H1 (cell line): ENCODE results near the gene MBTPS1. TPM values are rescaled to one million over a fixed set of nuclear protein-coding genes. Genes with fewer than 3 reads are reported as not detected.
A peak's percentile ranks its signal among the peaks of the same experiment; 100 is the strongest.

Experiments
- CTCF ChIA-PET: fragments of 300-600 bp; sonication (Branson Sonifier 250); formaldehyde crosslinking; loops from one replicate; lab custom pipeline; 2021; ENCODE audit not compliant: partially characterized antibody; lab: Charles Lee
- POLR2A ChIA-PET: fragments of 300-600 bp; sonication (Branson Sonifier 250); formaldehyde crosslinking; loops from one replicate; lab custom pipeline; 2021; ENCODE audit warnings: inconsistent platforms; ENCODE audit not compliant: partially characterized antibody; lab: Charles Lee
- DNase-seq, 2 experiments: peaks; one replicate each; pipeline versions ENCODE4 v3.0.0 to v3.0.0-alpha.2; 2010 to 2022; ENCODE audit warnings: low spot score in 2 of 2, low read depth in 1 of 2, mixed read lengths in 1 of 2
- FAIRE-seq: peaks from 2 replicates; lab custom pipeline; 2011; peaks lifted over from hg19 to GRCh38; lab: Jason Lieb, UNC
- H2AFZ ChIP-seq: 2 replicates; pipeline ENCODE4 v1.8.1; 2012; ENCODE audit warnings: low read length, inconsistent platforms
- H2AK5ac ChIP-seq: 2 replicates; pipeline ENCODE4 v1.6.1; 2013; ENCODE audit warnings: low read depth, low read length
- H2BK120ac ChIP-seq: replicated peaks from 2 replicates; pipeline ENCODE3; 2013; ENCODE audit warnings: low read depth, low read length, inconsistent platforms
- H2BK12ac ChIP-seq: 2 replicates; pipeline ENCODE4 v1.6.1; 2013; ENCODE audit warnings: low read depth, low read length
- H2BK15ac ChIP-seq: 2 replicates; pipeline ENCODE4 v1.6.1; 2013; ENCODE audit warnings: low read length
- H2BK20ac ChIP-seq: 2 replicates; pipeline ENCODE4 v1.6.1; 2013; ENCODE audit warnings: low read length
- H2BK5ac ChIP-seq: 2 replicates; pipeline ENCODE4 v1.6.1; 2013; ENCODE audit warnings: low read depth, low read length
- H3K14ac ChIP-seq: 2 replicates; pipeline ENCODE4 v1.6.1; 2013; ENCODE audit warnings: inconsistent platforms; ENCODE audit not compliant: insufficient read length
- H3K18ac ChIP-seq: 2 replicates; pipeline ENCODE4 v1.6.1; 2013; ENCODE audit warnings: low read length; ENCODE audit errors: extremely low read depth
- H3K23ac ChIP-seq: 2 replicates; pipeline ENCODE4 v1.6.1; 2013; ENCODE audit warnings: inconsistent platforms; ENCODE audit not compliant: insufficient read length
- H3K23me2 ChIP-seq: 2 replicates; pipeline ENCODE4 v1.6.1; 2013; ENCODE audit warnings: low read depth, low read length
- H3K27ac ChIP-seq: 2 replicates; pipeline ENCODE4 v1.6.1; 2011; ENCODE audit warnings: low read depth, low read length, inconsistent platforms
- H3K27me3 ChIP-seq, 4 experiments: replicated peaks in 1 of 4; 1 replicate in 1 of 4; 2 replicates in 3 of 4; pipeline versions ENCODE4 v1.6.1 to v1.8.1; 2011 to 2013; ENCODE audit warnings: low read length in 3 of 4, mild to moderate bottlenecking in 3 of 4, inconsistent platforms in 2 of 4, mixed read lengths in 2 of 4, moderate library complexity in 1 of 4; ENCODE audit not compliant: control insufficient read depth in 3 of 4, insufficient read depth in 3 of 4; ENCODE audit errors: extremely low read depth in 1 of 4
- H3K36me3 ChIP-seq, 4 experiments: 2 replicates each; pipeline versions ENCODE4 v1.6.1 to v1.8.1; 2011 to 2013; ENCODE audit warnings: mild to moderate bottlenecking in 4 of 4, low read length in 3 of 4, moderate library complexity in 2 of 4, control low read depth in 1 of 4, inconsistent platforms in 1 of 4; ENCODE audit not compliant: insufficient read depth in 4 of 4, control insufficient read depth in 2 of 4
- H3K4ac ChIP-seq: replicated peaks from 2 replicates; pipeline ENCODE3; 2013; ENCODE audit warnings: low read length, low read depth, mixed read lengths, inconsistent platforms; ENCODE audit not compliant: insufficient read length
- H3K4me1 ChIP-seq, 4 experiments: replicated peaks in 1 of 4; 1 replicate in 1 of 4; 2 replicates in 3 of 4; pipeline versions ENCODE4 v1.6.1 to v1.8.1; 2011 to 2013; ENCODE audit warnings: low read length in 3 of 4, inconsistent platforms in 2 of 4, mixed read lengths in 1 of 4; ENCODE audit not compliant: insufficient read depth in 4 of 4, control insufficient read depth in 3 of 4
- H3K4me2 ChIP-seq, 2 experiments: 2 replicates each; pipeline versions ENCODE4 v1.6.1 to v1.8.1; 2011 to 2013; ENCODE audit warnings: low read depth in 2 of 2, low read length in 2 of 2, control low read depth in 1 of 2, inconsistent platforms in 1 of 2, mild to moderate bottlenecking in 1 of 2; ENCODE audit not compliant: insufficient read depth in 1 of 2
- H3K4me3 ChIP-seq, 4 experiments: fragments of 200-600, 300-600 bp in 1 of 4; sonication (generic), shearing (Covaris generic), sonication (Bioruptor Twin) in 1 of 4; 2 replicates each; pipeline versions ENCODE4 v1.5.1 to v1.8.1; 2011 to 2016; ENCODE audit warnings: low read length in 4 of 4, low read depth in 3 of 4, control low read depth in 2 of 4, inconsistent platforms in 2 of 4, mild to moderate bottlenecking in 2 of 4, mixed read lengths in 1 of 4, moderate library complexity in 1 of 4; ENCODE audit not compliant: insufficient read depth in 2 of 4; ENCODE audit errors: extremely low read depth in 1 of 4
- H3K56ac ChIP-seq: replicated peaks from 2 replicates; pipeline ENCODE3; 2013; ENCODE audit warnings: low read depth, mild to moderate bottlenecking, mixed read lengths, low read length, inconsistent platforms; ENCODE audit not compliant: insufficient read length
- H3K79me1 ChIP-seq: 2 replicates; pipeline ENCODE4 v1.6.1; 2013; ENCODE audit warnings: low read depth, low read length, control low read depth
- H3K79me2 ChIP-seq, 2 experiments: 2 replicates each; pipeline versions ENCODE4 v1.6.1 to v1.8.1; 2012 to 2013; ENCODE audit warnings: low read length in 2 of 2, mild to moderate bottlenecking in 2 of 2, inconsistent platforms in 1 of 2; ENCODE audit not compliant: insufficient read depth in 2 of 2, control insufficient read depth in 1 of 2
- H3K9ac ChIP-seq, 4 experiments: replicated peaks in 1 of 4; 1 replicate in 1 of 4; 2 replicates in 3 of 4; pipeline versions ENCODE4 v1.6.1 to v1.8.1; 2011 to 2013; ENCODE audit warnings: low read depth in 3 of 4, low read length in 3 of 4, control low read depth in 2 of 4, mild to moderate bottlenecking in 2 of 4, moderate library complexity in 2 of 4, inconsistent platforms in 1 of 4; ENCODE audit errors: extremely low read depth in 1 of 4
- H3K9me3 ChIP-seq, 2 experiments: 2 replicates each; pipeline versions ENCODE4 v1.6.1 to v1.8.1; 2012 to 2013; ENCODE audit warnings: mild to moderate bottlenecking in 2 of 2, moderate library complexity in 2 of 2, control low read depth in 1 of 2, inconsistent platforms in 1 of 2, low read depth in 1 of 2, low read length in 1 of 2, mixed read lengths in 1 of 2; ENCODE audit not compliant: insufficient read depth in 2 of 2
- H4K20me1 ChIP-seq, 2 experiments: replicated peaks in 1 of 2; 2 replicates each; pipeline versions ENCODE3 to v1.8.1; 2011 to 2013; ENCODE audit warnings: inconsistent platforms in 2 of 2, low read length in 2 of 2, mild to moderate bottlenecking in 1 of 2; ENCODE audit not compliant: insufficient read depth in 2 of 2, control insufficient read depth in 1 of 2
- H4K5ac ChIP-seq: 2 replicates; pipeline ENCODE4 v1.6.1; 2013; ENCODE audit warnings: low read length, low read depth, mixed read lengths, inconsistent platforms; ENCODE audit not compliant: insufficient read length
- H4K8ac ChIP-seq: 2 replicates; pipeline ENCODE4 v1.8.0; 2013; ENCODE audit warnings: mild to moderate bottlenecking, moderate library complexity, low read length, inconsistent platforms; ENCODE audit not compliant: insufficient read depth; ENCODE audit errors: extremely low read depth
- H4K91ac ChIP-seq: replicated peaks from 2 replicates; pipeline ENCODE3; 2013; ENCODE audit warnings: low read length, mixed read lengths, inconsistent platforms; ENCODE audit not compliant: insufficient read length
- CTCF ChIP-seq, 3 experiments: IDR thresholded peaks; 1 replicate in 2 of 3; 2 replicates in 1 of 3; pipeline versions ENCODE4 v1.5.1 to v1.6.1; 2011; ENCODE audit warnings: low read length in 3 of 3, mild to moderate bottlenecking in 3 of 3, inconsistent platforms in 2 of 3, low read depth in 1 of 3, moderate library complexity in 1 of 3; ENCODE audit not compliant: insufficient read depth in 1 of 3; ENCODE audit errors: control extremely low read depth in 1 of 3
- EP300 ChIP-seq, 2 experiments: IDR thresholded peaks; 1 replicate in 1 of 2; 2 replicates in 1 of 2; pipeline ENCODE4 v1.6.1; 2011 to 2012; ENCODE audit warnings: low read depth in 2 of 2, low read length in 2 of 2, mild to moderate bottlenecking in 2 of 2, borderline replicate concordance in 1 of 2, inconsistent platforms in 1 of 2, moderate library complexity in 1 of 2
- EZH2 ChIP-seq: fragments of 200-600 bp; sonication (generic); IDR thresholded peaks from 2 replicates; pipeline ENCODE4 v1.7.1; 2012; ENCODE audit warnings: low read depth, mild to moderate bottlenecking, moderate library complexity, low read length, inconsistent platforms; ENCODE audit not compliant: severe bottlenecking
- HDAC2 ChIP-seq, 2 experiments: fragments of 300-600 bp in 1 of 2; sonication (generic) in 1 of 2; IDR thresholded peaks; 2 replicates each; pipeline ENCODE4 v1.6.1; 2011 to 2012; ENCODE audit warnings: low read depth in 2 of 2, low read length in 2 of 2, mild to moderate bottlenecking in 2 of 2, moderate library complexity in 2 of 2, borderline replicate concordance in 1 of 2, inconsistent platforms in 1 of 2
- KDM1A ChIP-seq: fragments of 200-600, 300-600 bp; sonication (generic); IDR thresholded peaks from 2 replicates; pipeline ENCODE4 v1.7.1; 2016; ENCODE audit warnings: mild to moderate bottlenecking, low read length, borderline replicate concordance
- RAD21 ChIP-seq, 2 experiments: IDR thresholded peaks in 1 of 2; conservative IDR thresholded peaks in 1 of 2; 2 replicates each; pipeline ENCODE4 v1.6.1; 2011; ENCODE audit warnings: low read depth in 2 of 2, low read length in 2 of 2, improper control_type of control experiment in 1 of 2, inconsistent platforms in 1 of 2, mild to moderate bottlenecking in 1 of 2, moderate library complexity in 1 of 2
- SIRT6 ChIP-seq: IDR thresholded peaks from one replicate; pipeline ENCODE4 v1.7.1; 2012; ENCODE audit warnings: low read length, inconsistent platforms
- SIX5 ChIP-seq: IDR thresholded peaks from 2 replicates; pipeline ENCODE4 v1.6.1; 2011; ENCODE audit warnings: mild to moderate bottlenecking, low read depth, low read length
- SP2 ChIP-seq: IDR thresholded peaks from 2 replicates; pipeline ENCODE4 v1.6.1; 2012; ENCODE audit warnings: mild to moderate bottlenecking, low read length, inconsistent platforms
- TAF7 ChIP-seq: optimal IDR thresholded peaks from 2 replicates; pipeline ENCODE3; 2011; ENCODE audit warnings: low read depth, mild to moderate bottlenecking, inconsistent platforms, low read length, moderate library complexity, borderline replicate concordance
- WGBS, 2 experiments: shearing (Covaris generic) in 1 of 2; methylation state at CpG; one replicate each; pipeline versions ENCODE4 v1.1.6 to v1.1.7; 2013 to 2015; ENCODE audit warnings: low lambda C conversion rate in 2 of 2, mixed read lengths in 2 of 2, inconsistent platforms in 1 of 2, low coverage in 1 of 2, missing lambda C conversion rate in 1 of 2; ENCODE audit not compliant: insufficient replicate concordance in 2 of 2, insufficient coverage in 1 of 2, insufficient read length in 1 of 2; ENCODE audit errors: extremely low coverage in 1 of 2, missing lambda C conversion rate in 1 of 2; 5-methylcytosine and 5-hydroxymethylcytosine counted together
- polyA plus RNA-seq, 7 experiments: library from polyadenylated mRNA; depleted of rRNA in 3 of 7; stranded (reverse) in 5 of 7; unstranded in 2 of 7; fragments of >200 nt in 5 of 7; fragments of 200-250 nt in 2 of 7; gene quantifications; 1 replicate in 5 of 7; 2 replicates in 1 of 7; 4 replicates in 1 of 7; pipeline versions ENCODE4 v1.2.1 to v1.2.3, GENCODE V29; 2011 to 2013; ENCODE audit warnings: missing spikeins in 2 of 7, mixed read lengths in 2 of 7
- total RNA-seq: library from RNA; stranded (reverse); fragmentation: NEBNext Ultra II Directional; extraction: Animal tissue kit (Norgen Biotek cat#: 25700); gene quantifications from 2 replicates; pipeline ENCODE4 v1.2.1, GENCODE V29; 2021

Gene MBTPS1
- total and polyA plus RNA-seq, 2 of the 8 experiments (the other 6 are each of a cell fraction or from before 2014, with no cell fraction given), result 30.6 to 53.3 TPM

DNA sequence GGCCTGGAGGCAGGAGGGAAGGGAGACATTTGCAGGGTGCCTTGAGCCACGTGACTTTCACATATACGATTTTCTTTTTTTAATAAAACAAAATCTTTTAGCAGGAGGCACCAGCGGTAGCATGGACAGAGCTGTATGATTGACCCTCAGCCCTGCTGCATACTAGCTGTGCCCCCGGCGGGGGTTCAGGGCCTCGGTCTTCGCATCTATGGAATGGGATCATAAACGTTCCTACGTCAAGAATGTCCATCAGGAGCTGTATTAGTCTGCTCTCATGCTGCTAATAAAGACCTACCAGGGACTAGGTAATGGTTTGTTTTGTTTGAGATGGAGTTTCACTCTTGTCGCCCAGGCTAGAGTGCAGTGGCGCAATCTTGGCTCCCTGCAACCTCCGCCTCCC lies 101.3 kb downstream of the MBTPS1 start:
- H3K4me3 ChIP-seq, result no peak overlapping the region
- POLR2A ChIA-PET, result no interaction called here
- H3K56ac ChIP-seq, result no peak overlapping the region
- FAIRE-seq (no peak), DNase-seq (no peak)
- no peak overlapping the region for H3K4me2 ChIP-seq
- peaks cover 0 to 1% of the 10 kb centered on the region in 2 experiments; a peak in 1 of 4 replicates for H3K9me3 ChIP-seq
- H3K79me2 ChIP-seq, result no peaks in the 10 kb centered on the region
- 96% methylated on average over 12 of the region's 12 CpGs; no CpG with 5 or more reads in 1 of the 2 experiments for WGBS, 2 experiments
- H4K91ac ChIP-seq, result no peak overlapping the region
- no peak overlapping the region for H3K14ac ChIP-seq
- H2BK120ac ChIP-seq, result no peak overlapping the region
- H3K9ac ChIP-seq, result no peak overlapping the region
- H2BK5ac ChIP-seq, result no peak overlapping the region
- H2AFZ ChIP-seq, result no peak overlapping the region
- no peak overlapping the region for H3K27ac ChIP-seq
- peak overlapping the region; percentile 45; the same call in 1 of the 2 replicates for H4K8ac ChIP-seq
- no peaks in the 10 kb centered on the region for H4K20me1 ChIP-seq
- H2BK12ac ChIP-seq, result no peak overlapping the region
- no peaks in the 10 kb centered on the region for H3K79me1 ChIP-seq
- H4K5ac ChIP-seq, result no peak overlapping the region
- H2BK20ac ChIP-seq, result no peak overlapping the region
- H3K23me2 ChIP-seq, result no peaks in the 10 kb centered on the region
- H3K27me3 ChIP-seq, result no peaks in the 10 kb centered on the region
- H3K36me3 ChIP-seq, result no peaks in the 10 kb centered on the region
- no peaks in the 10 kb centered on the region; a peak in 1 of 7 replicates for H3K4me1 ChIP-seq
- CTCF ChIA-PET, result interaction anchor here (1.0 to 2.8 kb wide), 2 partner anchors 28 to 59 kb away, joined by 3 to 7 read pairs; no protein-coding TSS in a partner anchor
- H2AK5ac ChIP-seq, result no peak overlapping the region
- no peak overlapping the region for H3K18ac ChIP-seq
- H3K23ac ChIP-seq, result no peak overlapping the region
- no peak overlapping the region for H2BK15ac ChIP-seq
- H3K4ac ChIP-seq, result no peak overlapping the region
- no peak for TF ChIP-seq RAD21 (IDR thresholded peaks at IDR 0.05 in 1 of 2, conservative IDR thresholded peaks at IDR 0.05 in 1 of 2; ENCODE audit: low read depth in 2 of 2, low read length in 2 of 2)
- no peak for TF ChIP-seq CTCF (IDR thresholded peaks at IDR 0.05; ENCODE audit: control extremely low read depth in 1 of 3, insufficient read depth in 1 of 3, low read depth in 1 of 3, low read length in 3 of 3)
- TF ChIP-seq SIX5, result no peak
- no peak for TF ChIP-seq SIRT6
- TF ChIP-seq KDM1A, result no peak
- TF ChIP-seq EP300 (IDR thresholded peaks at IDR 0.05; ENCODE audit: borderline replicate concordance in 1 of 2, low read depth in 2 of 2, low read length in 2 of 2), result no peak
- TF ChIP-seq EZH2, result no peak
- no peak for TF ChIP-seq SP2
- TF ChIP-seq HDAC2 (IDR thresholded peaks at IDR 0.05; ENCODE audit: borderline replicate concordance in 1 of 2, low read depth in 2 of 2, low read length in 2 of 2), result no peak
- no peak for TF ChIP-seq TAF7
